ENCODE results near the gene ASCC3.

GRCh38 chr6:100622907-100623692 lies 258.0 kb downstream of the ASCC3 start:
- no peak for TF ChIP-seq CTBP1 (IDR thresholded peaks at IDR 0.05; ENCODE audit: borderline replicate concordance)
- TF ChIP-seq FOXM1 (IDR thresholded peaks at IDR 0.05; ENCODE audit: borderline replicate concordance): no peak
- no peak for TF ChIP-seq BHLHE40 (IDR thresholded peaks at IDR 0.05; ENCODE audit: borderline replicate concordance)
- TF ChIP-seq SP1 (IDR thresholded peaks at IDR 0.05): no peak
- TF ChIP-seq FOXK2 (IDR thresholded peaks at IDR 0.05): no peak
- no peak for TF ChIP-seq FOXA1 (IDR thresholded peaks at IDR 0.05)
- TF ChIP-seq ELF4 (IDR thresholded peaks at IDR 0.05): no peak
- TF ChIP-seq TARDBP (IDR thresholded peaks at IDR 0.05): no peak
- no peak for TF ChIP-seq L3MBTL2 (conservative IDR thresholded peaks at IDR 0.05)
- no peak for TF ChIP-seq NFRKB (IDR thresholded peaks at IDR 0.05)

Data from HEK293T (cell line).